H1 (cell line): ENCODE results near the gene PRKAA1.

Experiments used
- CTCF ChIP-seq, 3 experiments: IDR thresholded peaks; 1 replicate in 2 of 3; 2 replicates in 1 of 3; pipeline versions ENCODE4 v1.5.1 to v1.6.1; 2011; ENCODE audit warnings: low read length in 3 of 3, mild to moderate bottlenecking in 3 of 3, inconsistent platforms in 2 of 3, low read depth in 1 of 3, moderate library complexity in 1 of 3; ENCODE audit not compliant: insufficient read depth in 1 of 3; ENCODE audit errors: control extremely low read depth in 1 of 3
- POLR2AphosphoS5 ChIP-seq: IDR thresholded peaks from 2 replicates; pipeline ENCODE4 v1.6.1; 2011; ENCODE audit warnings: low read depth, low read length
- TAF1 ChIP-seq: IDR thresholded peaks from 2 replicates; pipeline ENCODE4 v1.6.1; 2011; ENCODE audit warnings: mild to moderate bottlenecking, low read depth, low read length
- YY1 ChIP-seq: IDR thresholded peaks from 2 replicates; pipeline ENCODE4 v1.6.1; 2011; ENCODE audit warnings: low read depth, mild to moderate bottlenecking, low read length

- TF ChIP-seq TAF1 (no peak), CTCF (IDR thresholded peaks at IDR 0.05; ENCODE audit: control extremely low read depth in 1 of 3, insufficient read depth in 1 of 3, low read depth in 1 of 3, low read length in 3 of 3) (no peak), POLR2AphosphoS5 (no peak), YY1 (no peak)
Measured at GRCh38 chr5:40714001-40714400, 84.2 kb downstream of the PRKAA1 start.
